NCI-H2081 (cell line): ENCODE measurements around the gene SLC25A25.
A peak's percentile ranks its signal among the peaks of the same experiment; 100 is the strongest.
"Not testable (repeated sequence)": the region's sequence is repeated elsewhere in the genome, so short reads cannot be mapped to it uniquely, and the experiment has no call there.

Experiments used
- DNase-seq, 2 experiments: peaks; one replicate each; lab custom pipeline; 2025; lab: John Stamatoyannopoulos, UW

The SLC25A25 gene

GRCh38 chr9:128109050-128109709 lies 41.1 kb downstream of the SLC25A25 start:
- DNase-seq = no peak

GRCh38 chr9:128111726-128112125 lies 43.7 kb downstream of the SLC25A25 start:
- DNase-seq = not testable (repeated sequence)

- DNase-seq = no peak
Measured at GRCh38 chr9:128113526-128114325, 45.7 kb downstream of the SLC25A25 start.

- DNase-seq = no peak
Measured at GRCh38 chr9:128114326-128115186, 46.5 kb downstream of the SLC25A25 start.

GRCh38 chr9:128115187-128116103 lies 47.4 kb downstream of the SLC25A25 start:
- DNase-seq = no peak

GRCh38 chr9:128116104-128117083 lies 48.4 kb downstream of the SLC25A25 start:
- DNase-seq = no peak

- peak; percentile 79 for DNase-seq
Measured at GRCh38 chr9:128117613-128118471, 49.8 kb downstream of the SLC25A25 start.

- no peak for DNase-seq
Measured at GRCh38 chr9:128118472-128118857, 50.4 kb downstream of the SLC25A25 start.

- DNase-seq = no peak
Measured at GRCh38 chr9:128118971-128119665, 51.1 kb downstream of the SLC25A25 start.

- DNase-seq = no peak
Measured at GRCh38 chr9:128120061-128120740, 52.2 kb downstream of the SLC25A25 start.

- no peak for DNase-seq
Measured at GRCh38 chr9:128120741-128121465, 52.9 kb downstream of the SLC25A25 start.

GRCh38 chr9:128121466-128121810 lies 53.4 kb downstream of the SLC25A25 start:
- DNase-seq = no peak

- no peak for DNase-seq
Measured at GRCh38 chr9:128121924-128122808, 54.1 kb downstream of the SLC25A25 start.

- no peak for DNase-seq
Measured at GRCh38 chr9:128122809-128123175, 54.8 kb downstream of the SLC25A25 start.

- DNase-seq = no peak
Measured at GRCh38 chr9:128123451-128124080, 55.5 kb downstream of the SLC25A25 start.

- DNase-seq = no peak
Measured at GRCh38 chr9:128124451-128124850, 56.4 kb downstream of the SLC25A25 start.
